ENCODE measurements around the gene ZDHHC23.

The ZDHHC23 gene

DNA sequence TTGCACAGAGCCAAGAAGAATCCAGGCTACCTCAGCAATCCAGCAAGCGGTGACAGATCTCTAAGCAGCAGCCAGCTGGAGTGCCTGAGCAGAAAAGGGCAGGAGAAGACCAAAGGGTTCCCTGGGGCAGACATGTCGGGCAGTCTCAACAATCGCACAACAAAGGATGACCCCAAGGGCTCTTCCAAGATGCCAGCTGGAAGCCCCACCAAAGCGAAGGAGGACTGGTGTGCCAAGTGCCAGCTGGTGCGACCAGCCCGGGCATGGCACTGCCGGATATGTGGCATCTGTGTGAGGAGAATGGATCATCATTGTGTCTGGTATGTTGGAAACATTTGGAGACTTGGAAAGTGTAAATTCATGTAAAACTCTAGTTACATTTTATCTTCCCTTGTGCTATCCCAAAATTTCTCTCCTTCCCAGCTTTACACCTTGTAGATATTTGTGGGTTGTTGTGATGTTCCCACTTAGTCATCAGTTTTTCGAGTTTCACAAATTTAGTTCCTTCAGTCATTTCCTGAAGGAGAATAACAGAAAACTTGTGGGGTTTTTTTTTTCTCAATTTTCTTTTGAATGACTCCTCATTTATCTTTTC is 6.4 kb downstream of the ZDHHC23 start:
- Histone ChIP-seq H2BK120ac (ENCODE audit: insufficient read depth, low read length, poor library complexity) (no peak overlapping the region), H3K23ac (ENCODE audit: low read length) (no peak overlapping the region), H4K8ac (ENCODE audit: low read depth, low read length) (no peak overlapping the region), H2BK5ac (ENCODE audit: low read depth, low read length, poor library complexity) (no peak overlapping the region), H3K4me2 (ENCODE audit: low read length) (no peak overlapping the region), H3K9me3 (ENCODE audit: insufficient read depth, low read depth, low read length) (peaks cover 1% of the 10 kb centered on the region), H2AK5ac (ENCODE audit: low read length) (no peak overlapping the region), H3K4me3 (ENCODE audit: low read depth, low read length) (no peak overlapping the region), H3K79me2 (ENCODE audit: control insufficient read depth, insufficient read depth, low read length, poor library complexity) (no peaks in the 10 kb centered on the region), H3K4me1 (ENCODE audit: control insufficient read depth in 1 of 2, insufficient read depth in 2 of 2, low read length in 2 of 2) (peaks cover 0 to 2% of the 10 kb centered on the region in 2 experiments), H3K36me3 (ENCODE audit: control insufficient read depth in 1 of 2, insufficient read depth in 2 of 2, low read length in 2 of 2) (no peaks in the 10 kb centered on the region), H3K27me3 (ENCODE audit: insufficient read depth, low read length) (no peaks in the 10 kb centered on the region), H4K12ac (ENCODE audit: low read depth, low read length) (no peak overlapping the region), H2BK12ac (ENCODE audit: low read length) (no peak overlapping the region), H4K91ac (ENCODE audit: low read depth, low read length) (no peak overlapping the region), H3K4ac (ENCODE audit: low read depth, low read length) (no peak overlapping the region), H3K27ac (ENCODE audit: low read depth, low read length) (no peak overlapping the region), H3K79me1 (ENCODE audit: low read length) (no peaks in the 10 kb centered on the region), H3K9ac (ENCODE audit: low read length) (no peak overlapping the region), H2AFZ (ENCODE audit: insufficient read depth, low read length, poor library complexity) (no peak overlapping the region), H3K18ac (ENCODE audit: low read length) (no peak overlapping the region), H3K14ac (ENCODE audit: low read length) (no peak overlapping the region)
- DNase-seq: no peak
- WGBS (ENCODE audit: extremely low coverage, insufficient coverage, insufficient read length): no CpG with 5 or more reads among the region's 8 CpGs

GRCh38 chr3:113963879-113964278 is 16.1 kb downstream of the ZDHHC23 start:
- no peak for DNase-seq
- no peak overlapping the region for H3K4me2 ChIP-seq (ENCODE audit: low read length)
- no CpG with 5 or more reads among the region's 3 CpGs for WGBS (ENCODE audit: extremely low coverage, insufficient coverage, insufficient read length)
- H3K79me1 ChIP-seq (ENCODE audit: low read length): no peaks in the 10 kb centered on the region
- H3K27ac ChIP-seq (ENCODE audit: low read depth, low read length): no peak overlapping the region
- no peak overlapping the region for H2BK120ac ChIP-seq (ENCODE audit: insufficient read depth, low read length, poor library complexity)
- no peaks in the 10 kb centered on the region for H3K9me3 ChIP-seq (ENCODE audit: insufficient read depth, low read depth, low read length)
- H3K14ac ChIP-seq (ENCODE audit: low read length): no peak overlapping the region
- no peak overlapping the region for H2BK12ac ChIP-seq (ENCODE audit: low read length)
- H3K23ac ChIP-seq (ENCODE audit: low read length): no peak overlapping the region
- H4K12ac ChIP-seq (ENCODE audit: low read depth, low read length): no peak overlapping the region
- H3K36me3 ChIP-seq (ENCODE audit: control insufficient read depth in 1 of 2, insufficient read depth in 2 of 2, low read length in 2 of 2): no peaks in the 10 kb centered on the region
- H2BK5ac ChIP-seq (ENCODE audit: low read depth, low read length, poor library complexity): no peak overlapping the region
- H2AFZ ChIP-seq (ENCODE audit: insufficient read depth, low read length, poor library complexity): no peak overlapping the region
- H3K4me1 ChIP-seq (ENCODE audit: control insufficient read depth in 1 of 2, insufficient read depth in 2 of 2, low read length in 2 of 2): no peaks in the 10 kb centered on the region
- no peaks in the 10 kb centered on the region for H3K79me2 ChIP-seq (ENCODE audit: control insufficient read depth, insufficient read depth, low read length, poor library complexity)
- H3K27me3 ChIP-seq (ENCODE audit: insufficient read depth, low read length): no peaks in the 10 kb centered on the region
- H3K18ac ChIP-seq (ENCODE audit: low read length): no peak overlapping the region
- H3K9ac ChIP-seq (ENCODE audit: low read length): no peak overlapping the region
- no peak overlapping the region for H2AK5ac ChIP-seq (ENCODE audit: low read length)
- H3K4ac ChIP-seq (ENCODE audit: low read depth, low read length): no peak overlapping the region
- H4K91ac ChIP-seq (ENCODE audit: low read depth, low read length): no peak overlapping the region
- H3K4me3 ChIP-seq (ENCODE audit: low read depth, low read length): no peak overlapping the region
- H4K8ac ChIP-seq (ENCODE audit: low read depth, low read length): no peak overlapping the region

GRCh38 chr3:113966172-113966571 is 18.4 kb downstream of the ZDHHC23 start:
- Histone ChIP-seq H3K27me3 (ENCODE audit: insufficient read depth, low read length) (no peaks in the 10 kb centered on the region), H4K12ac (ENCODE audit: low read depth, low read length) (no peak overlapping the region), H2AFZ (ENCODE audit: insufficient read depth, low read length, poor library complexity) (no peak overlapping the region), H3K4me3 (ENCODE audit: low read depth, low read length) (no peak overlapping the region), H4K8ac (ENCODE audit: low read depth, low read length) (no peak overlapping the region), H3K4ac (ENCODE audit: low read depth, low read length) (no peak overlapping the region), H3K4me2 (ENCODE audit: low read length) (no peak overlapping the region), H3K18ac (ENCODE audit: low read length) (no peak overlapping the region), H4K91ac (ENCODE audit: low read depth, low read length) (no peak overlapping the region), H3K14ac (ENCODE audit: low read length) (no peak overlapping the region), H3K79me2 (ENCODE audit: control insufficient read depth, insufficient read depth, low read length, poor library complexity) (no peaks in the 10 kb centered on the region), H3K4me1 (ENCODE audit: control insufficient read depth in 1 of 2, insufficient read depth in 2 of 2, low read length in 2 of 2) (no peaks in the 10 kb centered on the region), H2BK120ac (ENCODE audit: insufficient read depth, low read length, poor library complexity) (no peak overlapping the region), H3K79me1 (ENCODE audit: low read length) (no peaks in the 10 kb centered on the region), H2BK12ac (ENCODE audit: low read length) (no peak overlapping the region), H3K9ac (ENCODE audit: low read length) (no peak overlapping the region), H3K9me3 (ENCODE audit: insufficient read depth, low read depth, low read length) (no peaks in the 10 kb centered on the region), H2BK5ac (ENCODE audit: low read depth, low read length, poor library complexity) (no peak overlapping the region), H3K27ac (ENCODE audit: low read depth, low read length) (no peak overlapping the region), H3K23ac (ENCODE audit: low read length) (no peak overlapping the region), H3K36me3 (ENCODE audit: control insufficient read depth in 1 of 2, insufficient read depth in 2 of 2, low read length in 2 of 2) (no peaks in the 10 kb centered on the region), H2AK5ac (ENCODE audit: low read length) (no peak overlapping the region)
- WGBS (ENCODE audit: extremely low coverage, insufficient coverage, insufficient read length): no CpG with 5 or more reads among the region's 2 CpGs
- DNase-seq: peak in 1 of 2 donors; percentile 28

DNA sequence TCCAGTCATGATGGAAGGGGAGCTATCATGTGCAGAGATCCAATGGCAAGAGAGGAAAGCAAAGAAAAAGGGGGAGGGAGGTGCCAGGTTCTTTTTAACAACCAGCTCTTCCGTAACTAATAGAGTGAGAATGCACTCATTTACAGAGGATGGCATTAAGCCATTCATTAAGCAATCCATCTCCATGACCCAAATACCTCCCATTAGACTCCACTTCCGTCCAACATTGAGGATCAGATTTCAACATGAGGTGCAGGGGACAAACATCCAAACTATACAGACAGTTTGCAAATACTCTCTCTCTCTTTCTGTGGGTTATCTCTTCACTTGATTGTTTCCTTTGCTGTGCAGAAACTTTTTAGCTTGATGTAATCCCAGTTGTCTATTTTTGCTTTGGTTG is 21.2 kb downstream of the ZDHHC23 start:
- H3K18ac ChIP-seq (ENCODE audit: low read length): no peak overlapping the region
- no peaks in the 10 kb centered on the region for H3K79me2 ChIP-seq (ENCODE audit: control insufficient read depth, insufficient read depth, low read length, poor library complexity)

More for the DNA sequence above, 21.2 kb downstream of the ZDHHC23 start:
- Histone ChIP-seq H3K4ac (ENCODE audit: low read depth, low read length) (no peak overlapping the region), H3K9me3 (ENCODE audit: insufficient read depth, low read depth, low read length) (no peaks in the 10 kb centered on the region), H4K12ac (ENCODE audit: low read depth, low read length) (no peak overlapping the region), H3K14ac (ENCODE audit: low read length) (no peak overlapping the region), H3K4me2 (ENCODE audit: low read length) (no peak overlapping the region), H2AFZ (ENCODE audit: insufficient read depth, low read length, poor library complexity) (no peak overlapping the region), H4K91ac (ENCODE audit: low read depth, low read length) (no peak overlapping the region), H2BK120ac (ENCODE audit: insufficient read depth, low read length, poor library complexity) (no peak overlapping the region), H3K36me3 (ENCODE audit: control insufficient read depth in 1 of 2, insufficient read depth in 2 of 2, low read length in 2 of 2) (no peaks in the 10 kb centered on the region), H4K8ac (ENCODE audit: low read depth, low read length) (no peak overlapping the region), H2BK12ac (ENCODE audit: low read length) (no peak overlapping the region), H3K27me3 (ENCODE audit: insufficient read depth, low read length) (no peaks in the 10 kb centered on the region), H3K79me1 (ENCODE audit: low read length) (no peaks in the 10 kb centered on the region), H3K9ac (ENCODE audit: low read length) (no peak overlapping the region), H3K4me3 (ENCODE audit: low read depth, low read length) (no peak overlapping the region), H2AK5ac (ENCODE audit: low read length) (no peak overlapping the region), H3K23ac (ENCODE audit: low read length) (no peak overlapping the region), H3K4me1 (ENCODE audit: control insufficient read depth in 1 of 2, insufficient read depth in 2 of 2, low read length in 2 of 2) (no peaks in the 10 kb centered on the region), H3K27ac (ENCODE audit: low read depth, low read length) (no peak overlapping the region), H2BK5ac (ENCODE audit: low read depth, low read length, poor library complexity) (no peak overlapping the region)
- no CpG with 5 or more reads among the region's 2 CpGs for WGBS (ENCODE audit: extremely low coverage, insufficient coverage, insufficient read length)
- DNase-seq: no peak
